NCI-H82 treated with DMSO at 0.1 percent for 48 hours (cell line): ENCODE data around the gene FAM47E.
"Not testable (repeated sequence)": the region's sequence is repeated elsewhere in the genome, so short reads cannot be mapped to it uniquely, and the experiment has no call there.

Experiments
- DNase-seq: peaks from one replicate; lab custom pipeline; 2025; ENCODE audit not compliant: unreplicated experiment; lab: John Stamatoyannopoulos, UW

FAM47E gene

DNA sequence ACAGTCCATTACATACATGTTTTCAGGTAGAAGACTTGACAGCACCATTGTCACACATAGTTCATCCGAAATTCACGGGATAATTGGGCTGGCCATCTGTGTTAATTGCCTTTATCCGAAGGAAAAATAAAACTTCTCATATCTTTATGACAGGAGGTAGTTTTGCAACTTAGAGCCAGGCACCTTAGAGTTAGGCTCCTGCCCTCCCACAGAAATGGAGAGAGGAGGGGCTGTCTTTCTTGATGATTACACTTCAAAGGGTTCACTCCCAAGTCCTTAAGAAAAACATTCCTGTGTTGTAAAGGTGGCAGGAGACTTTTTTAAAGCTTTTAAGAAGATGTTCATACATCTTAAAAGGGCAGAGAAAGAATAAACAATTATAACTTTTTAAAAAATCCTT is 27.4 kb upstream of the FAM47E start:
- no peak for DNase-seq

DNA sequence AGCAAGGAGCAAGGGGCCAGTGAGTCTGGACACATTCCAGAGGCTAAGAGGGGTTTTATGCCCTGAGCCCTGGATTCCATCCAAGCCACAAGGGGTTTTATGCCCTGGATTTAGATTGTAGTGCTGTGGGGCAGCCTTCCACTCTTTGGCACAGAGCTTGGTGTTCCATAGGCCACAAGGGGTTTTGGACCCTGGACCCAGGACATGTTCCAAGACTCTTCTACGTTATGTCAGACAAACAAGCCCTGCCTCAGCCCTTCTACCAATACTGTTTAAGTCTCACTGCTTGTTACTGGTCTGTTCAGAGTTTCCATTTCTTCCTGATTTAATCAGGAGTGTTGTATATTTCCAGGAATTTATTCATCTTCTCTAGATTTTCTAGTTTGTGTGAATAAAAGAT is 25.1 kb upstream of the FAM47E start:
- no peak for DNase-seq

DNA sequence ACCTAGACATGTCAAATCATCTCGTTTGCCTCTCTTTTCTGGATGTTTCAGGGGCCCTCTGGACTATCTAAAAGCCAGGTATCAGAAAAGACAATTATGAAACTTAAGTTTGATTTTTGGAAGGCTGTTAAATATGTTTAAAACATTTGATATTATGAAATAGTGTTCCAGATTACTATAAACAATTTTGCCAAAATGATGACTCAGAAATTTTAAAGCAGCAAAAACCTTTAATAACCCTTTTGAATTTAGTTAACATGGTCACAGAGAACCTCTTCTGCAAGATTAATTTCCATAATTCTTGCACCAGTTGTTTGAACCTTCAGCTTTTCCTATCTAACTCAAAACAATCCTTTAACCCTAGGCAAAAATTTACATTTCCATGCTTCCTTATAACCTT is 18.8 kb upstream of the FAM47E start:
- DNase-seq, result no peak

DNA sequence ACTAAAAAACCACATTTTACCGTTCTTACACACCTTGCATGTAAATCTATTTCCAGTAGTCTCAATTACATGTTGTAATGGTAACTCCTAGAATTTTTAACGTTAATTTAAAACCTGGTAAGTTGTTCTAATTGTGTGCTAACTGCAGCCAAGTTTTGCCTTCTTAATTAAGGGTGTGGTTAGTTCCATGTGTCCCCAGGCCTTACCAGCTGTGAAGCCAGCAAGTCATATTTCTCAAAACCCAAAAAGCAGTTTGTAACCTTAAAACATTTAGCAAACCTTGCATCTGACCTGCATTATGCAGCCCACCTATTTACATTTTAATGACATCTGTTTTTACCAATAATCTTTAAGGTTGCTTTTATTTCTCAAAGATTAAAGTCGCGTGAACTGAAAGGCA is 18.4 kb upstream of the FAM47E start:
- DNase-seq, result no peak

DNA sequence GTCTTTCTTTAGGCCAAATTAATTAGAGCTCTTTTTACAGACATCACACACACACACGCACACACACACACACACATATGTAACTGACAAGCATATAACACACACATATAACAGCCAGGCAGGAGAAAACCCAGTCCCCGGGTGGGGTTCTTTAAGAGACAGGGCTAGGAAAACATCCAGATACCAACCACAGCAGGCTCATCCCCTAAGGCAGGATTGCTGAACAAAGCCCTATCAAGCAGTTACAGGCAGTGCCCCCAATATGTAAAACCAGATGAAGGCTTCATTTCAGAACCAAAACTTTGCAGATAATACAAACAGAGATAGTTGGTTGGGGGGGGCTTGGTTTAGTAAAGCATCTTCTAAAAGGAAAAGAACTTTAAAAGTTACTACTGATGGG is 18.0 kb upstream of the FAM47E start:
- DNase-seq, result no peak

DNA sequence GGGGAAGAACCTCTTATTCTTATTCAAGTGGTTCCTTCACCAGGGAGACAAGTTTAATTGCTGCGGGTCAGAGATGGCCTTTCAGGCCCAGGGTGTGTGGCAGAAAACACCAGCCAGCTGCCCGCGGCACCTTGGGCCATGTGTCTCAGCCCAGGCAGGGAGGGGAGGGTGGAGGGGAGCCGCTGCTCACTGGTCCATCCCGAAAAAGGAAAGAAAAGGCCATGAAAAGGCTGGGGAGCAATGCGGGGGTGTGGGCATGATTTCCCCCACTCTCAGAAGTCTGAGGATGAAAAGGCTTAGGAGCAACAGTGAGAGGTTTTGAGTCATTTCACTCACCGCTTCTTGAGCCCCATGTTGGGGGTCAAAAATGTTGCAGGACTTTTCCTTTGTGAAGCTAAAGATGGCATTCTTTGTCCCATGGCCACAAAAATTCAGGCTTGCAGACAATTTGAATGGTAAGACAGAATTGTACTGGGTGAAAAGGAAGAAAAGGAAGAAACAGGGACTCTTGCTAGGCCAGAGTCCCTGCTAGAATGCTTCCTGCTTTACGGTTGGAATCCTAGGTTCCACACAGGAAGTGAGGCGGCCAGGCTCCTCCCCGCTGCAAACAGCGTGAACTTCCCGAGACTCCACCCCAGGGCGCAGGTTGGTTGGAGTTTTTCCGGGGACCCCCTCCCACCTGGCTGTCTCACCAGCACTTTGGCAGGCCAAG is 17.4 kb upstream of the FAM47E start:
- DNase-seq, result no peak

DNA sequence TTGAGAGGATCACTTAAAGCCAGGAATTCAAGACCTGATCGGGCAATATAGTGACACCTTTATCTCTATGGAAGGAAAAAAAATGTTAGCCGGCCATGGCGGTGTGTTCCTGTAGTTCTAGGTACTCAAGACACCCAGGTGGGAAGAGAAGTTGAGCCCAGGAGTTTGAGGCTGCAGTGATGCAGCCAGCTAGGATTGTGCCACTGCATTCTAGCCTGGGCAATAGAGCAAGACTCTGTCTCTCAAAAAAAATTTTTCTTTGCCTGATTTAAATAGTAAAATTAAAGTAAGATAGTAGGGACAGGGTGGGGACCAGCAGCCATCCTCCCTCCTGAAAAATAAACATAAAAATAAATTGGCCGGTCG is 16.9 kb upstream of the FAM47E start:
- no peak for DNase-seq

DNA sequence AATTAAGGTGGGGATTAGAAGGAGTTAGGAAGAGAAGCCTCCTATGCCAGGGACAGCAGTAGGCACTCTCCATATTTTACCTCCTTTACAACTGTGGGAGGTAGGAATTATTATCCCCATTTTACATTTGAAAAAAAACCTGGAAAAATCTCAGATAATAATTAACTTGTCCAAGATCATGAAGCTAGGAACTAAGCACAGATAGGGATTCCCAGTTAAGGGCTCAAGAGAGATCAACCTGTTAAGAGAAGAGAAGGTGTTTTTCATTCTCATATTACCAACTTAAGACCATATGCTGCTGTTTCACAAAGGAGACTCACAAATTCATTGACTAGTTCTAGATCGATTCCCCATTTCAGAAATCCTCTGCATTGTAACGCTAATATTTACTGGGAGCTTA is 16.1 kb upstream of the FAM47E start:
- no peak for DNase-seq

DNA sequence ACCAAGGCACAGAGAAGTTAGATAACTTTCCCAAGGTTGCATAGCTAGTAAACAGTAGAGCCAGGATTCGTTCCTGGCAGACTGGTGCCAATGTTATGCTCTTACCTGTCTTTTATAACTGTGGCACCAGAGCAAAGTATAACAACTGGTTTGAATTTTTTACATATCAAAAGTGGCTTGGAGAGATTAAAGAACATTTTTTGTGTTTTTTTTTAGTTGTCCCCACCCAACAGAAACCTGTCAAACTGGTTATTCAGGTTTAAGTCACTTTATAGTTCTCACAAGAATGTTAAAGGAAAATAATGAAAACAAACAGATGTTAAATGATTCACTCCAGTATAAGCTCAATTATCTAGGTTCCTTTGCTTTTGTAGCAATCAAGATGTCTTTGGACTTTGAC is 15.6 kb upstream of the FAM47E start:
- DNase-seq, result no peak

DNA sequence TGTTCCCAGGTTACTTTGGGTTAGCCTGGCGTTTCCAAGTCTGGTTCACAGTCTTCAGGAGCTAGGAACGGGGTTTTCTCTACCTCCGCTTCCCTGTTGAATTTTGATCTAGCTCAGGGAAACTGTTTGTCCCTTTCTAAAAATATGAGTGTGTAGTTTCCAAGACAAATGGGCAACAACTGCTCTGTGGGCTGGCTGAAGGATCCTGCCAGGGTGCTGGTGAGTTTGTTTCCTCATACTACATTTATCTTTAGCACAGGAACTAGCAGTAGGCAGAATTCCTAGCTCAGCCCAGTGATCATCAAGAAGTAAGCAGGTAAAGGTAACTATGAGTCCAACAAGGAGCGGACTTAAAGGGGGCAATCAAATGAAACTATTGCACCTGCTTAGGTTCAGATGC is 13.3 kb upstream of the FAM47E start:
- DNase-seq, result no peak

DNA sequence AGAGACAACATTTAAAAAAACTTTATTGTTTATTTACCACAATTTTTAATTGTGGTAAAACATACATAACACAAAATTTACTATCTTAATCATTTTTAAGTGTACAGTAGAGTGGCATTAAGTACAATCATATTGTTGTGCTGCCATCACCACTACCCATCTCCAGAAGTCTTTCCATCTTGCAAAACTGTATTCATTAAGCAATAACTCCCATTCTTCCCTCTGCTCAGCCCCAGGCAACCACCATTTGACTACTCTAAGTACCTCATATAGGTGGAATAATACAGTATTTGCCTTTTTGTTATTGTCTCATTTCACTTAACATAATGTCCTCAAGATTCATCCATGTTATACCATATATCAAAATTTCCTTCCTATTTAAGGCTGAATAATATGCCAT is 12.8 kb upstream of the FAM47E start:
- DNase-seq, result no peak

DNA sequence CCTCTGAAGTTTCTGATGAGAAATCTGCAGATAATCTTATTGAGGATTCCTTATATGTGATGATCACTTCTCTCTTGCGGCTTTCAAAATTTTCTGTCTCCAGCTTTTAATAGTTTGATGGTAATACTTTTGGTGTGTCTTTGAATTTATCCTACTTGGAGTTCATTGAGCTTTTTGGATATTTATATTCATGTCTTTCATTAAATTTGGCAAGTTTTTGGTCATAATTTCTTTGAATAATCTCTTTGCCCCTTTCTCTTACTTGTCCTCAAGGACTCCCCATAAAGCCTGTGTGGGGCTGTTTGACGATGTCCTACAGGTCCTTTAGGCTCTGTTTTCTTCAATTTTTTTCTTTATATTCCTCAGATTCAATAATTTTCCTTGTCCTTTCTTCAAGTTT is 11.3 kb upstream of the FAM47E start:
- no peak for DNase-seq

DNA sequence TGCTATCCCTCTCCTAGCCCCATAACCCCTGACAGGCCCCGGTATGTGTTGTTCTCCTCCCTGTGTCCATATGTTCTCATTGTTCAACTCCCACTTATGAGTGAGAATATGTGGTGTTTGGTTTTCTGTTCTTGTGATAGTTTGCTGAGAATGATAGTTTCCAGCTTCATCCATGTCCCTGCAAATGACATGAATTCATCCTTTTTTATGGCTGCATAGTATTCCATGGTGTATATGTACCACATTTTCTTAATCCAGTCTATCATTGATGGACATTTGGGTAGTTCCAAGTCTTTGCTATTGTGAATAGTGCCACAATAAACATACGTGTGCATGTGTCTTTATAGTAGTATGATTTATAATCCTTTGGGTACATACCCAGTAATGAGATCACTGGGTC is 7.6 kb upstream of the FAM47E start:
- not testable (repeated sequence) for DNase-seq

DNA sequence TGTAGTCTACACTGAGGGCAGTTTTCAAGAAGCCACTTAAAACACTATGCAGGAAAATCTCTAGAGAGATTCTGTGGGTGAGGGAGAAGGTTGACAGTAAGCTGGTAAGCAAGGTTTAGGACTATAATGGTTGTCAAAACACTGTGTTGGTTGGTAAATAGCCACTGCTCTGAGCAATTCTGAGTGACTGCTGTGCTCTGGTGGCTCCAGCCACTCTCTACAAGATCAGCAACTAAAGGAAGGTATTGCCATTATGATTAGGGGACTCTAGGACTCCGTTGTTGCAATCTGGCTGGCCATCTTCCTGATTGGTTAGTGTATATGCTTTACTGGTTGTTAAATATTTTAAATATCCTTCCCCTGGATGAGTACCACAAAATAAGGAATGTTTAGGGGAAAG is 5.5 kb upstream of the FAM47E start:
- no peak for DNase-seq

DNA sequence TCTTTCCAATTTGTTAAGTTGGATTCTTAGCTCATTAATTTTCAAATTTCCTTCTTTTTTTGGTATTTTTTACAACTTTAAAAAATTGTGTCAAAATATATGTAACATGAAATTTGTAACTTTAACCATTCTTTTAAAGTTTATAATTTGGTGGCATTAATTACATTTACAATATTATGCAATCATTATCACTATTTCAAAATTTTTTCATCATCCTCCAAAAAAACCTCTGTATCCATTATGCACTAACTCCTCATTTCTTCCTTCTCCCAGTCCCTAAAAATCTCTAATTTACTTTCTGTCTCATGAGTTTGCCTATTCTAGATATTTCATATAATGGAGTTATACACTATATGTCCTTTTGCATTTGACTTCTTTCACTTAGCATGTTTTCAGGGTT is 4.7 kb upstream of the FAM47E start:
- DNase-seq, result no peak

DNA sequence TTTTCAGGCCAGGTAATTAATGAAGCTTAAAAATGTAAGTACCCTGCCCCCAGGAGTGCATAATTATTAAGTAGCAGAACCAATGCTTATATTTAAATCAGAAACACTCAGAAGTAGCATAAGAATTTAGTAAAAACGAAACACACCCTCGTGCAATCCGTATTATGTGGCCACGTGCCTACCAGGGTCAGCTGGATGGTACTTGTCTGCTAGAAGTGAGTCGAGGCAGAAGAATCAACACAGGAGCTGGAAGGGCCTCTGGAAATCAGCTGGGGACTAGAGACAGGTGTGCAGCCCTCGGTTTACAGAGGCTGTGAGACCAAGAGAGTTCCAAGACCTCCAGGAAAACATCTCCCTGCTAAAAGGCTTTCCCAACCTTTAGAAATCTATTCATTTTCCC is 559 bp upstream of the FAM47E start:
- no peak for DNase-seq

DNA sequence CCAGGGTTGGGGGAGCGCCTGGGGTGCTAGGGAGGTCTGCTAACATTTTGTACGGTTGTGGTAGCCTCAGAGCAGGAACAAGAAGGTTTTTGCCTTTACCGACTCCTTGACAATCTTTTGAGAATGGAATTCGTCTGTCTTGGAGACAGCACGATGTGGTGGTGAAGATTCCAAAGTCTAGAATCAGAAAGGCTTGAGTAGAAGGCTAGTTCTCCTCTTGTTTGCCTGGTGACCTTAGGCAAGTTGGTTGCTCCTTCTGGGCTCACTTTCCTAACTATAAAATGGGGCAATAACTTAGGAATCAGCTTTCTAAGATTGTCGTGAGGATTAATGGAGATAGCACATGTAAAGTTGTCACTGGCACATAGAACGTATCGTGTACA is 741 bp downstream of the FAM47E start:
- DNase-seq, result no peak

DNA sequence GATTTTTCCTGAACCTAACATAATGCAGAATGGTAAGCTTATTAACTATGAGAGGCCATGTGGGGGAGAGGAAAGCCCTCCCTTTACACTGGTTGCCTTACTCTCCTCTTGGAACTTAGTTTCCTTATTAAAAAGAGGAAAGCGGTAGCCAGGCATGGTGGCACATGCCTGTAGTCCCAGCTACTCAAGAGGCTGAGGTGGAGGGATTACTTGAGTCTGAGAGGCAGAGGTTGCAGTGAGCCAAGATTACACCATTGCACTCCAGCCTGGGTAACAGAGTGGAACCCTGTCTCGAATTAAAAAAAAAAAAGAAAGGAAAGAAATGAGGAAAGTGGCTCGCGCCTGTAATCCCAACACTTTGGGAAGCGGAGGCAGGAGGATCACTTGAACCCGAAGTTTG is 2.0 kb downstream of the FAM47E start:
- no peak for DNase-seq

DNA sequence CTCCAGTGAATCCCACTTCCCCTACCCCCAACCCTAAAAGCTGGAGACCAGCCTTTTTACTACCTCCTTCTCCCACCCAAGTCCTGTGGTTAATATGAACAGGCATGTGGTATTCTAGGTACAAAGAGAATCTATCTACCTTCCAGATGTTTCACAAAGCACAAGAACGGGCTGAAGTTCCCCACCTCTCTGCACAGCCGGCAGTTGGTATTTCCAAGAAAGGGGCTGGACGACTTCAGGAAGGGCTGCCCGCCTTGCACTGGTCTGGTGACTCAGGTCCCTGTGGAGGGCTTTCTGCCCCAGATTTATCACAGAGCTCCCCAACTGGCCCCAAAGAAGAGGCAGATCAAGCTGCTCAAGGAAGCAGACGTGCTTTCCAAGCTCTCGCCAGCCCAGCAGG is 4.5 kb downstream of the FAM47E start:
- no peak for DNase-seq

DNA sequence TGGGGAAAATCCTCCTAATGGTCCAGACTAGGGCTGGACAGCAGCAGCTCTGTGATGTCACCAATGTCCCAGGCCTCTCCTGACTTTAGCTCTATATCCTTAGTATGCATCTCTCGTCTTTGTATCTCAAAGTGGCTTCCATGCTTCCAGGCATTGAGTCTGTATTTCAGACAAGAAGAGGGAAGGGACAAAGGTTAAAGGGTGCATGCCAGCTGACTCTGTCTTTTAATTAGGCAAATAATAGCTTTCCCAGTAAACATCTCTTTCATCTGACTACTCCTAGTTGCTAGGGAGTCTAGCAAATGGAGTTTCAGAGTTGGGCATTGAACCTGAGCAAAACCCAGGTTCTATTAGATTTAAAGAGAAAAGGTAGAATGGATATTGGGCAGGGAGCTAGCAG is 5.4 kb downstream of the FAM47E start:
- no peak for DNase-seq

DNA sequence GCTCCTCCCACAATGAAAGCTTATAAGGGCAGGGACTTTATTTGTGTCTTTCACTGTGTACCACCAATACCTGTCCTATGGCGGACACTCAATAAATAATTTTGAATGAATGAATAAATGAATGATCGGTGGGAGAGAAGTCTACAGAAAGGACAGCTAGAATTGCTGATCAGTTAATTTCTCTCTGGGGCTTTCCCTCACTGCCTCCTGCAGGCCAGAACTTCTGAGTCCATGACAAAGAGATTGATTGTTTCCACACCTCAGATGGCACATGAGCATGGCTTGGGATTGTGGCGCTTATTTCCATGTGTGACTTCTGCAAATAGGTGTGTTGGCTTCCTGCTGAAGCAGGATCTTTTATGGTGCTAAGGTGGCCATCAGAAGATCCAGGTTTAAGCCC is 6.3 kb downstream of the FAM47E start:
- no peak for DNase-seq

DNA sequence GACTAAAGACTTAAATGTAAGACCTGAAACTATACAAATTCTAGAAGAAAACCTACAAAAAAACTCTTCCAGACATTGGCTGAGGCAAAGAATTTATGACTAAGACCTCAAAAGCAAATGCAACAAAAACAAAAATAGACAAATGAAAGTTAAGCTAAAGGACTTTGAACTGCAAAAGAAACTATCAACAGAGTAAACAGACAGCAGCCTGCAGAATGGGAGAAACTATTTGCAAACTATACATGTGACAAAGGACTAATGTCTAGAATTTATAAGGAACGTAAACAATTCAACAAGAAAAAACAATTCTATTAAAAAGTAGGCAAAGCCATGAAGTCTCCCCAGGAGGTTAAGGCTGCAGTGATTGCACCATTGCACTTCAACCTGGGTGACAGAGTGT is 9.1 kb downstream of the FAM47E start:
- no peak for DNase-seq

DNA sequence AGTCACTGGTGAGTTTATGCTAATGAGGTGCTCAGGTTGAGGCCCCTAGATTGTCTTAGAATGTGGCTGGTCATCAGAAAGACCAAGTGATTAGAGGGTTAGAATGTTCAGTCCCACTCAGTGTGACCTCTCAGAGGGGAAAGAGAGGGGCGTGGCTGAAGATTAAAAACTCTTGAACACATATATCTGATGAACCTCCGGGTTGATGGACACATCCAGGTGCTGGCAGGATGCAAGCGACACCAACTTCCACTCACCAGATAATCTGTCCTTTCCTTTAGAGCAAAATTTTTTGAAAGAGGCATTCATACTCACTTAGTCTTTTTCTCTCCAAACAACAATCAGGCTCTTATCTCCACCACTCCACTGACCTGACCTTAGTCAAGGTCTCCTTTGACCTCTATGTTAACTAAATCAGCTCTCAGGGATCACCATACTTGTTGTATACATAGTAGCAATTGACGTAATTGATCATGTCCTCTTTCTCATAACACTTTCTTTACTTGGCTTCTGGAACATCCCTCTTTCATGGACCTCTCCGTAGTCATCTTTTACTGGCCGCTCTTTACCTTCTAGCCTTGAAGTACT is 14.2 kb downstream of the FAM47E start:
- DNase-seq, result no peak
